K562 (cell line): ENCODE data around the gene MYO3B. TPM values are rescaled to one million over a fixed set of nuclear protein-coding genes. Genes with fewer than 3 reads are reported as not detected.
A peak's percentile ranks its signal among the peaks of the same experiment; 100 is the strongest.

ENCODE experiments used
- AFF4 ChIP-seq: sonication (generic); formaldehyde crosslinking; IDR thresholded peaks from 2 replicates; pipeline ENCODE4 v1.8.0; 2023; ENCODE audit warnings: mild to moderate bottlenecking, missing genetic modification reagents
- ARHGAP35 ChIP-seq: fragments of 450-650 bp; IDR thresholded peaks from 2 replicates; pipeline ENCODE4 v1.6.1; 2018; ENCODE audit not compliant: partially characterized antibody
- DDX20 ChIP-seq: fragments of 450-650 bp; IDR thresholded peaks from 2 replicates; pipeline ENCODE4 v1.6.1; 2016; ENCODE audit warnings: missing genetic modification characterization, low read depth, mild to moderate bottlenecking, missing compliant biosample characterization, moderate library complexity
- ELK1 ChIP-seq: sonication (generic); formaldehyde crosslinking; IDR thresholded peaks from 2 replicates; pipeline ENCODE4 v1.8.1; 2022; ENCODE audit warnings: missing genetic modification reagents
- FIP1L1 ChIP-seq: fragments of 200-400 bp; formaldehyde crosslinking; IDR thresholded peaks from 2 replicates; pipeline ENCODE4 v1.6.1; 2018; ENCODE audit warnings: mild to moderate bottlenecking, low read depth, low read length; ENCODE audit not compliant: poor library complexity, severe bottlenecking
- HDAC3 ChIP-seq: fragments of 450-650 bp; IDR thresholded peaks from 2 replicates; pipeline ENCODE4 v1.6.1; 2018; ENCODE audit warnings: borderline replicate concordance, mild to moderate bottlenecking, moderate library complexity; ENCODE audit not compliant: partially characterized antibody
- IRF2 ChIP-seq: sonication (generic); formaldehyde crosslinking; IDR thresholded peaks from 2 replicates; pipeline ENCODE4 v1.8.1; 2022; ENCODE audit warnings: mild to moderate bottlenecking, missing genetic modification reagents
- SMAD4 ChIP-seq: fragments of 250-450 bp; sonication (Bioruptor Pico); conservative IDR thresholded peaks from 2 replicates; pipeline ENCODE4 v1.8.0; 2021; ENCODE audit warnings: inconsistent platforms, mild to moderate bottlenecking, moderate library complexity
- SP2 ChIP-seq: IDR thresholded peaks from 2 replicates; pipeline ENCODE4 v1.6.1; 2011; ENCODE audit warnings: mild to moderate bottlenecking, low read depth, low read length, moderate library complexity; ENCODE audit not compliant: poor library complexity, severe bottlenecking; ENCODE audit errors: extremely low read depth
- ZNF551 ChIP-seq: fragments of 250-450 bp; sonication (Bioruptor Pico); IDR thresholded peaks from 2 replicates; pipeline ENCODE4 v1.5.0; 2021; ENCODE audit warnings: mild to moderate bottlenecking, moderate library complexity
- polyA plus RNA-seq, 8 experiments: library from polyadenylated mRNA; depleted of rRNA in 4 of 8; stranded (reverse) in 5 of 8; unstranded in 3 of 8; fragments of >200 nt; fragmentation: Nextera tagmentation in 2 of 8; fragmentation: Illumina TruSeq in 1 of 8; extraction: Ambion mirVana in 2 of 8; extraction: Trizol in 1 of 8; gene quantifications; 2 replicates each; pipeline versions ENCODE4 v1.2.1 to v1.2.3, GENCODE V29; 2011 to 2014; ENCODE audit warnings: inconsistent platforms in 1 of 8, missing spikeins in 1 of 8
- total RNA-seq, 7 experiments: library from RNA; depleted of rRNA in 6 of 7; stranded (reverse); fragments of >200 nt in 6 of 7; fragmentation: Illumina TruSeq in 2 of 7; extraction: Trizol in 2 of 7; gene quantifications; 2 replicates each; pipeline versions ENCODE4 v1.2.1 to v1.2.3, GENCODE V29; 2011 to 2021; ENCODE audit warnings: low replicate concordance in 1 of 7
- TF ChIP-seq, protein P1 (sequence below): fragments of 250-450 bp; sonication (Bioruptor Pico); IDR thresholded peaks from 2 replicates; pipeline ENCODE4 v1.9.0; 2021; ENCODE audit warnings: mild to moderate bottlenecking, inconsistent platforms
- TF ChIP-seq, protein P2 (sequence below): fragments of 450-650 bp; IDR thresholded peaks from 2 replicates; pipeline ENCODE4 v1.6.1; 2018; ENCODE audit not compliant: partially characterized antibody
- TF ChIP-seq, protein P3 (sequence below): fragments of 450-650 bp; IDR thresholded peaks from 2 replicates; pipeline ENCODE4 v1.7.1; 2018; ENCODE audit warnings: mild to moderate bottlenecking, low read depth; ENCODE audit not compliant: partially characterized antibody

Gene MYO3B
- total and polyA plus RNA-seq, 9 of the 15 experiments (the other 6 are each of a cell fraction or from before 2014, with no cell fraction given) = 2.7 to 6.5 (median 3.6) TPM

DNA sequence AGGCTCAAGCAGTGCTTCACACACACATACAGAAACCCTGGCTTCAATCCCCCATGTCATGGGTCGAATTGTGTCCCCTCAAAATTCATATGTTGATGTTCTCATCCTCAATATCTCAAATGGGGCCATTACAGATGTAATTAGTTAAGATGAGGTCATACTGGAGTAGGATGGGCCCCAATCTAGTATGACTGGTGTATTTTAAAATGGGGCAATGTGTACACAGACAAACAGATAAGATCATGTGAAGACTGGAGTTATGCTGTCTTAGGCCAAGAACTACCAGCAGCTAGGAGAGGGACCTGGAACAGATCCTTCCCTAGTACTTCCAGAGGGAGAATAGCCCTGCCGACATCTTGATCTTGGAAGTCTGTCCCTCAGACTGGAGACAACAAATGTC is 167.7 kb downstream of the MYO3B start (continued):
- TF ChIP-seq AFF4 (CRISPR knock-in tag) = no peak
- peak; percentile 32 for TF ChIP-seq HDAC3
- TF ChIP-seq, protein P1, sequence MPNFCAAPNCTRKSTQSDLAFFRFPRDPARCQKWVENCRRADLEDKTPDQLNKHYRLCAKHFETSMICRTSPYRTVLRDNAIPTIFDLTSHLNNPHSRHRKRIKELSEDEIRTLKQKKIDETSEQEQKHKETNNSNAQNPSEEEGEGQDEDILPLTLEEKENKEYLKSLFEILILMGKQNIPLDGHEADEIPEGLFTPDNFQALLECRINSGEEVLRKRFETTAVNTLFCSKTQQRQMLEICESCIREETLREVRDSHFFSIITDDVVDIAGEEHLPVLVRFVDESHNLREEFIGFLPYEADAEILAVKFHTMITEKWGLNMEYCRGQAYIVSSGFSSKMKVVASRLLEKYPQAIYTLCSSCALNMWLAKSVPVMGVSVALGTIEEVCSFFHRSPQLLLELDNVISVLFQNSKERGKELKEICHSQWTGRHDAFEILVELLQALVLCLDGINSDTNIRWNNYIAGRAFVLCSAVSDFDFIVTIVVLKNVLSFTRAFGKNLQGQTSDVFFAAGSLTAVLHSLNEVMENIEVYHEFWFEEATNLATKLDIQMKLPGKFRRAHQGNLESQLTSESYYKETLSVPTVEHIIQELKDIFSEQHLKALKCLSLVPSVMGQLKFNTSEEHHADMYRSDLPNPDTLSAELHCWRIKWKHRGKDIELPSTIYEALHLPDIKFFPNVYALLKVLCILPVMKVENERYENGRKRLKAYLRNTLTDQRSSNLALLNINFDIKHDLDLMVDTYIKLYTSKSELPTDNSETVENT (CRISPR knock-in tag) = no peak
- no peak for TF ChIP-seq FIP1L1
- no peak for TF ChIP-seq ZNF551
- TF ChIP-seq, protein P2, sequence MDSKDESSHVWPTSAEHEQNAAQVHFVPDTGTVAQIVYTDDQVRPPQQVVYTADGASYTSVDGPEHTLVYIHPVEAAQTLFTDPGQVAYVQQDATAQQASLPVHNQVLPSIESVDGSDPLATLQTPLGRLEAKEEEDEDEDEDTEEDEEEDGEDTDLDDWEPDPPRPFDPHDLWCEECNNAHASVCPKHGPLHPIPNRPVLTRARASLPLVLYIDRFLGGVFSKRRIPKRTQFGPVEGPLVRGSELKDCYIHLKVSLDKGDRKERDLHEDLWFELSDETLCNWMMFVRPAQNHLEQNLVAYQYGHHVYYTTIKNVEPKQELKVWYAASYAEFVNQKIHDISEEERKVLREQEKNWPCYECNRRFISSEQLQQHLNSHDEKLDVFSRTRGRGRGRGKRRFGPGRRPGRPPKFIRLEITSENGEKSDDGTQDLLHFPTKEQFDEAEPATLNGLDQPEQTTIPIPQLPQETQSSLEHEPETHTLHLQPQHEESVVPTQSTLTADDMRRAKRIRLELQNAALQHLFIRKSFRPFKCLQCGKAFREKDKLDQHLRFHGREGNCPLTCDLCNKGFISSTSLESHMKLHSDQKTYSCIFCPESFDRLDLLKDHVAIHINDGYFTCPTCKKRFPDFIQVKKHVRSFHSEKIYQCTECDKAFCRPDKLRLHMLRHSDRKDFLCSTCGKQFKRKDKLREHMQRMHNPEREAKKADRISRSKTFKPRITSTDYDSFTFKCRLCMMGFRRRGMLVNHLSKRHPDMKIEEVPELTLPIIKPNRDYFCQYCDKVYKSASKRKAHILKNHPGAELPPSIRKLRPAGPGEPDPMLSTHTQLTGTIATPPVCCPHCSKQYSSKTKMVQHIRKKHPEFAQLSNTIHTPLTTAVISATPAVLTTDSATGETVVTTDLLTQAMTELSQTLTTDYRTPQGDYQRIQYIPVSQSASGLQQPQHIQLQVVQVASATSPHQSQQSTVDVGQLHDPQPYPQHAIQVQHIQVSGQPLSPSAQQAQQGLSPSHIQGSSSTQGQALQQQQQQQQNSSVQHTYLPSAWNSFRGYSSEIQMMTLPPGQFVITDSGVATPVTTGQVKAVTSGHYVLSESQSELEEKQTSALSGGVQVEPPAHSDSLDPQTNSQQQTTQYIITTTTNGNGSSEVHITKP = no peak
- no peak for TF ChIP-seq SMAD4 (CRISPR knock-in tag)
- no peak for TF ChIP-seq DDX20 (tag)
- no peak for TF ChIP-seq ELK1 (CRISPR knock-in tag)
- no peak for TF ChIP-seq ARHGAP35
- TF ChIP-seq SP2 = no peak
- no peak for TF ChIP-seq IRF2
- TF ChIP-seq, protein P3, sequence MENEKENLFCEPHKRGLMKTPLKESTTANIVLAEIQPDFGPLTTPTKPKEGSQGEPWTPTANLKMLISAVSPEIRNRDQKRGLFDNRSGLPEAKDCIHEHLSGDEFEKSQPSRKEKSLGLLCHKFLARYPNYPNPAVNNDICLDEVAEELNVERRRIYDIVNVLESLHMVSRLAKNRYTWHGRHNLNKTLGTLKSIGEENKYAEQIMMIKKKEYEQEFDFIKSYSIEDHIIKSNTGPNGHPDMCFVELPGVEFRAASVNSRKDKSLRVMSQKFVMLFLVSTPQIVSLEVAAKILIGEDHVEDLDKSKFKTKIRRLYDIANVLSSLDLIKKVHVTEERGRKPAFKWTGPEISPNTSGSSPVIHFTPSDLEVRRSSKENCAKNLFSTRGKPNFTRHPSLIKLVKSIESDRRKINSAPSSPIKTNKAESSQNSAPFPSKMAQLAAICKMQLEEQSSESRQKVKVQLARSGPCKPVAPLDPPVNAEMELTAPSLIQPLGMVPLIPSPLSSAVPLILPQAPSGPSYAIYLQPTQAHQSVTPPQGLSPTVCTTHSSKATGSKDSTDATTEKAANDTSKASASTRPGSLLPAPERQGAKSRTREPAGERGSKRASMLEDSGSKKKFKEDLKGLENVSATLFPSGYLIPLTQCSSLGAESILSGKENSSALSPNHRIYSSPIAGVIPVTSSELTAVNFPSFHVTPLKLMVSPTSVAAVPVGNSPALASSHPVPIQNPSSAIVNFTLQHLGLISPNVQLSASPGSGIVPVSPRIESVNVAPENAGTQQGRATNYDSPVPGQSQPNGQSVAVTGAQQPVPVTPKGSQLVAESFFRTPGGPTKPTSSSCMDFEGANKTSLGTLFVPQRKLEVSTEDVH = no peak
